ENCODE data around the gene FAR2.

- TF ChIP-seq MAX (IDR thresholded peaks at IDR 0.05) (no peak), TAF1 (conservative IDR thresholded peaks at IDR 0.05) (no peak), CTCF (IDR thresholded peaks at IDR 0.05; ENCODE audit: low read depth, low read length, missing input control) (no peak), YY1 (IDR thresholded peaks at IDR 0.05) (no peak), NR2F2 (IDR thresholded peaks at IDR 0.05) (no peak), SP1 (IDR thresholded peaks at IDR 0.05) (no peak), GABPA (IDR thresholded peaks at IDR 0.05 in 1 of 2, conservative IDR thresholded peaks at IDR 0.05 in 1 of 2) (no peak), RXRA (IDR thresholded peaks at IDR 0.05) (no peak), REST (IDR thresholded peaks at IDR 0.05) (no peak), HNF4G (IDR thresholded peaks at IDR 0.05) (no peak), RAD21 (IDR thresholded peaks at IDR 0.05) (no peak), JUND (IDR thresholded peaks at IDR 0.05) (no peak), ATF3 (IDR thresholded peaks at IDR 0.05) (no peak)
Measured at GRCh38 chr12:29314416-29314815, 165.3 kb downstream of the FAR2 start.
